ENCODE results near the gene TARM1.

TARM1 gene

GRCh38 chr19:54107876-54108490 is 26.8 kb upstream of the TARM1 start:
- TF ChIP-seq GATA3 (IDR thresholded peaks at IDR 0.05; ENCODE audit: low read depth, low read length) (no peak), GATA2 (IDR thresholded peaks at IDR 0.05; ENCODE audit: low read depth, low read length) (no peak)

GRCh38 chr19:54106716-54107115 is 25.6 kb upstream of the TARM1 start:
- TF ChIP-seq GATA2 (IDR thresholded peaks at IDR 0.05; ENCODE audit: low read depth, low read length) (no peak), GATA3 (IDR thresholded peaks at IDR 0.05; ENCODE audit: low read depth, low read length) (no peak)

GRCh38 chr19:54105796-54106195 is 24.6 kb upstream of the TARM1 start:
- no peak for TF ChIP-seq GATA2 (IDR thresholded peaks at IDR 0.05; ENCODE audit: low read depth, low read length)

GRCh38 chr19:54104998-54105715 is 24.0 kb upstream of the TARM1 start:
- TF ChIP-seq GATA2 (IDR thresholded peaks at IDR 0.05; ENCODE audit: low read depth, low read length) (no peak), GATA3 (IDR thresholded peaks at IDR 0.05; ENCODE audit: low read depth, low read length) (no peak)

GRCh38 chr19:54102421-54103169 is 21.4 kb upstream of the TARM1 start, which contains the start of gene NDUFA3:
Gene NDUFA3 (plus strand): TSS chr19:54102855. CDS start chr19:54102879, 24 bp downstream.
- no peak for TF ChIP-seq GATA2 (IDR thresholded peaks at IDR 0.05; ENCODE audit: low read depth, low read length)
- no peak for TF ChIP-seq GATA3 (IDR thresholded peaks at IDR 0.05; ENCODE audit: low read depth, low read length)

GRCh38 chr19:54100561-54100960 is 19.4 kb upstream of the TARM1 start, which contains the start of gene OSCAR:
Gene OSCAR (minus strand): TSS chr19:54100803. CDS start chr19:54100792, 11 bp downstream.
- TF ChIP-seq GATA2 (IDR thresholded peaks at IDR 0.05; ENCODE audit: low read depth, low read length) (no peak), GATA3 (IDR thresholded peaks at IDR 0.05; ENCODE audit: low read depth, low read length) (no peak)

- TF ChIP-seq GATA2 (IDR thresholded peaks at IDR 0.05; ENCODE audit: low read depth, low read length): no peak
- no peak for TF ChIP-seq GATA3 (IDR thresholded peaks at IDR 0.05; ENCODE audit: low read depth, low read length)
Observed at GRCh38 chr19:54099190-54099902, 18.2 kb upstream of the TARM1 start.

- TF ChIP-seq GATA3 (IDR thresholded peaks at IDR 0.05; ENCODE audit: low read depth, low read length): no peak
- no peak for TF ChIP-seq GATA2 (IDR thresholded peaks at IDR 0.05; ENCODE audit: low read depth, low read length)
Observed at GRCh38 chr19:54096617-54097106, 15.5 kb upstream of the TARM1 start.

- TF ChIP-seq GATA3 (IDR thresholded peaks at IDR 0.05; ENCODE audit: low read depth, low read length) (no peak), GATA2 (IDR thresholded peaks at IDR 0.05; ENCODE audit: low read depth, low read length) (no peak)
Observed at GRCh38 chr19:54095136-54095858, 14.1 kb upstream of the TARM1 start.

- TF ChIP-seq GATA2 (IDR thresholded peaks at IDR 0.05; ENCODE audit: low read depth, low read length) (no peak), GATA3 (IDR thresholded peaks at IDR 0.05; ENCODE audit: low read depth, low read length) (no peak)
Observed at GRCh38 chr19:54094426-54095000, 13.3 kb upstream of the TARM1 start.

GRCh38 chr19:54084410-54084809 is 3.2 kb upstream of the TARM1 start:
- no peak for TF ChIP-seq GATA2 (IDR thresholded peaks at IDR 0.05; ENCODE audit: low read depth, low read length)
- TF ChIP-seq GATA3 (IDR thresholded peaks at IDR 0.05; ENCODE audit: low read depth, low read length): no peak

GRCh38 chr19:54077334-54077733 is 3.8 kb downstream of the TARM1 start:
- no peak for TF ChIP-seq GATA2 (IDR thresholded peaks at IDR 0.05; ENCODE audit: low read depth, low read length)
- TF ChIP-seq GATA3 (IDR thresholded peaks at IDR 0.05; ENCODE audit: low read depth, low read length): no peak

GRCh38 chr19:54074851-54075250 is 6.3 kb downstream of the TARM1 start:
- TF ChIP-seq GATA3 (IDR thresholded peaks at IDR 0.05; ENCODE audit: low read depth, low read length) (no peak), GATA2 (IDR thresholded peaks at IDR 0.05; ENCODE audit: low read depth, low read length) (no peak)

Data from SH-SY5Y (cell line).